Ovary (tissue), 9 donors: ENCODE results near the gene PPP6R1. TPM values are rescaled to one million over a fixed set of nuclear protein-coding genes. Genes with fewer than 3 reads are reported as not detected.

ENCODE experiments used
- DNase-seq, 5 donors: peaks; one replicate each; pipeline ENCODE4 v3.0.0-alpha.2; 2019 to 2020
- H3K27ac ChIP-seq, 2 donors: fragments of 200-600 bp; one replicate each; pipeline versions ENCODE4 v1.5.1 to v1.8.0; 2019 to 2022
- H3K27me3 ChIP-seq: fragments of 200-600 bp; one replicate; pipeline ENCODE4 v1.8.0; 2022
- H3K36me3 ChIP-seq: fragments of 200-600 bp; sonication (generic); one replicate; pipeline ENCODE4 v1.5.1; 2019
- H3K4me1 ChIP-seq: one replicate; pipeline ENCODE4 v1.8.1; 2013; ENCODE audit warnings: mild to moderate bottlenecking, moderate library complexity; ENCODE audit not compliant: insufficient read depth
- H3K4me3 ChIP-seq: fragments of 200-600 bp; sonication (generic); one replicate; pipeline ENCODE4 v1.5.1; 2017
- H3K9me3 ChIP-seq, 2 donors: fragments of 200-600 bp in 1 of 2; sonication (generic) in 1 of 2; one replicate each; pipeline versions ENCODE4 v1.5.1 to v1.8.1; 2013 to 2019; ENCODE audit warnings: mild to moderate bottlenecking in 1 of 2, moderate library complexity in 1 of 2
- EP300 ChIP-seq: sonication (generic); formaldehyde crosslinking; IDR thresholded peaks from one replicate; pipeline ENCODE4 v1.6.1; 2017; ENCODE audit warnings: antibody characterized with exemption
- POLR2A ChIP-seq: fragments of 450-650 bp; IDR thresholded peaks from one replicate; pipeline ENCODE4 v1.6.1; 2017; ENCODE audit warnings: antibody characterized with exemption, mild to moderate bottlenecking, moderate library complexity
- WGBS, 3 donors: extraction: QIAGEN DNeasy Blood & Tissue Kit in 1 of 3; methylation state at CpG; one replicate each; pipeline versions ENCODE4 v1.1.5 to v1.1.7; 2013 to 2017; 5-methylcytosine and 5-hydroxymethylcytosine counted together
- intact Hi-C, 4 donors: fragments of 100-400 bp; cut with DNase I; formaldehyde crosslinking; loops; one replicate each; pipeline versions ENCODE4 v1.11.0 to v1.15.1; 2022 to 2023
- polyA plus RNA-seq, 2 donors: library from polyadenylated mRNA; stranded (reverse); fragments of 200-250 nt in 1 of 2; fragments of 350-450 nt in 1 of 2; fragmentation: Illumina TruSeq in 1 of 2; extraction: RNeasy Lipid Tissue Mini Kit (QIAGEN cat#74804) in 1 of 2; gene quantifications; one replicate each; pipeline ENCODE4 v1.2.3, GENCODE V29; 2013 to 2014
- total RNA-seq, 7 donors: library from RNA; depleted of rRNA in 2 of 7; stranded (reverse); fragments of >200 nt in 2 of 7; fragmentation: NEBNext Ultra II Directional in 3 of 7; extraction: Animal tissue kit (Norgen Biotek cat#: 25700) in 3 of 7; gene quantifications; one replicate each; pipeline versions ENCODE4 v1.1.0 to v1.2.4, GENCODE V29; 2016 to 2023
- TF ChIP-seq, protein P1 (sequence below), 3 donors: fragments of 450-650 bp in 2 of 3; fragments of 200-600 bp in 1 of 3; IDR thresholded peaks; one replicate each; pipeline versions ENCODE4 v1.5.1 to v1.8.0; 2016 to 2022; ENCODE audit warnings: antibody characterized with exemption in 3 of 3, mild to moderate bottlenecking in 1 of 3
- donor health status: DM: no; HTN: no; CAD: no; lungs with moderate emphysema.
- donor health status: DM: no; HTN: no; CAD: no.
- donor health status: Bipolar disorder and iron deficiency.
- donor health status: DM: yes; HTN: yes; CAD: no.
- donor health status: DM: no; HTN: no; CAD: no.
- donor health status: DM: yes; HTN: yes; CAD: no.

PPP6R1 gene
- total and polyA plus RNA-seq, 9 donors, result 14.1 to 52.2 (median 42.9) TPM

DNA sequence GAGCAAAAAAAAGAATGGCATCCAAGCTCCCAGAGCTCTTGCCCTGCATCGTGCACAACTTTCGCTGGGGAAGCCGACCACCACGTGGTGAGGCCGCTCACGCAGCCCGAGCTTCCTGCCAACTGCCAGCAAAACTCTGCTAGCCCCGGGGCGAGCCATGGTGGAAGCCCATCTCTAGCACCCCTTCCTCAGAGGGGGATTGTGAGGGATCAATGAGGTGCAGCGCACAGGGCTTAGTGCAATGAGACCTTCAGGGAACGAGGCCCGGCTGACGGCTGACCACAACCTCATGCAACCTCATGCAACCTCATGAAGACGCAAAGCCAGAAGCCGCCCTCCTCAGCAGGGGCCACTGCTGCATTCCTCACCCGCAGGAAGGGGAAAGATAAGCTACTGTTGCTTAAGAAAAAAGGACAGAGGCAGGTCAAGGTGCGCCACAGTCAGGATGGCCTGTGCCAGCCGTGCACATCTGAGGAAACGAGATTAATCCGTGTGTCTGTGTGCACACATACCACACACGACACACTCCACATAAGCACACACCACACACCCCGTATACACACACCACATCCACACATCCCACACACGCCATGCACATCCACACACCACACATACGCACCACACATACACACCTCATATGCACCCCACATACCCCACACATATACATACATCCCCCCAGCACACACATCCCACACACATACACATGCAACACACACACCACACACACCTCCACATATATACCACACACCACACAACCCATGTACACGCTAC is 11.5 kb upstream of the PPP6R1 start:
- Histone ChIP-seq H3K4me3 (no peak overlapping the region), H3K27me3 (no peaks in the 10 kb centered on the region), H3K4me1 (no peaks in the 10 kb centered on the region), H3K9me3 (no peaks in the 10 kb centered on the region), H3K27ac (no peak overlapping the region), H3K36me3 (no peaks in the 10 kb centered on the region)
- WGBS, 3 donors, result 87 to 92% (median 90%) methylated on average over 25 of the region's 25 CpGs
- intact Hi-C loops, result no loop called here
- TF ChIP-seq EP300 (no peak), POLR2A (no peak)
- TF ChIP-seq, protein P1, sequence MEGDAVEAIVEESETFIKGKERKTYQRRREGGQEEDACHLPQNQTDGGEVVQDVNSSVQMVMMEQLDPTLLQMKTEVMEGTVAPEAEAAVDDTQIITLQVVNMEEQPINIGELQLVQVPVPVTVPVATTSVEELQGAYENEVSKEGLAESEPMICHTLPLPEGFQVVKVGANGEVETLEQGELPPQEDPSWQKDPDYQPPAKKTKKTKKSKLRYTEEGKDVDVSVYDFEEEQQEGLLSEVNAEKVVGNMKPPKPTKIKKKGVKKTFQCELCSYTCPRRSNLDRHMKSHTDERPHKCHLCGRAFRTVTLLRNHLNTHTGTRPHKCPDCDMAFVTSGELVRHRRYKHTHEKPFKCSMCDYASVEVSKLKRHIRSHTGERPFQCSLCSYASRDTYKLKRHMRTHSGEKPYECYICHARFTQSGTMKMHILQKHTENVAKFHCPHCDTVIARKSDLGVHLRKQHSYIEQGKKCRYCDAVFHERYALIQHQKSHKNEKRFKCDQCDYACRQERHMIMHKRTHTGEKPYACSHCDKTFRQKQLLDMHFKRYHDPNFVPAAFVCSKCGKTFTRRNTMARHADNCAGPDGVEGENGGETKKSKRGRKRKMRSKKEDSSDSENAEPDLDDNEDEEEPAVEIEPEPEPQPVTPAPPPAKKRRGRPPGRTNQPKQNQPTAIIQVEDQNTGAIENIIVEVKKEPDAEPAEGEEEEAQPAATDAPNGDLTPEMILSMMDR (IDR thresholded peaks at IDR 0.05), result no peak
- no peak for DNase-seq

- no peak for DNase-seq
- intact Hi-C loops, result no loop called here
- H3K4me3 ChIP-seq, result no peak overlapping the region
- no peaks in the 10 kb centered on the region for H3K27me3 ChIP-seq
- H3K9me3 ChIP-seq, result no peaks in the 10 kb centered on the region
- TF ChIP-seq EP300 (no peak), POLR2A (no peak)
- TF ChIP-seq, protein P1 (IDR thresholded peaks at IDR 0.05), result no peak
- H3K4me1 ChIP-seq, result no peaks in the 10 kb centered on the region
- no peaks in the 10 kb centered on the region for H3K36me3 ChIP-seq
- no peak overlapping the region for H3K27ac ChIP-seq
- 67 to 72% (median 67%) methylated on average over 8 of the region's 8 CpGs for WGBS, 3 donors
Measured at GRCh38 chr19:55269299-55269698, 10.5 kb upstream of the PPP6R1 start.

- H3K4me1 ChIP-seq, result no peaks in the 10 kb centered on the region
- DNase-seq, result no peak
- H3K27me3 ChIP-seq, result no peaks in the 10 kb centered on the region
- intact Hi-C loops, result no loop called here
- H3K9me3 ChIP-seq, result no peaks in the 10 kb centered on the region
- H3K4me3 ChIP-seq, result no peak overlapping the region
- 96 to 97% (median 97%) methylated on average over 4 of the region's 4 CpGs for WGBS, 3 donors
- TF ChIP-seq, protein P1 (IDR thresholded peaks at IDR 0.05), result no peak
- TF ChIP-seq POLR2A (no peak), EP300 (no peak)
- no peaks in the 10 kb centered on the region for H3K36me3 ChIP-seq
- H3K27ac ChIP-seq, result no peak overlapping the region
Measured at GRCh38 chr19:55266840-55267239, 8.0 kb upstream of the PPP6R1 start.

- intact Hi-C loops, result no loop called here
- H3K27ac ChIP-seq, result no peak overlapping the region
- no peaks in the 10 kb centered on the region for H3K9me3 ChIP-seq
- 97 to 99% (median 99%) methylated on average over 3 of the region's 3 CpGs for WGBS, 3 donors
- DNase-seq, result no peak
- no peaks in the 10 kb centered on the region for H3K4me1 ChIP-seq
- no peak for TF ChIP-seq POLR2A
- no peak for TF ChIP-seq EP300
- TF ChIP-seq, protein P1 (IDR thresholded peaks at IDR 0.05), result no peak
- no peaks in the 10 kb centered on the region for H3K27me3 ChIP-seq
- no peaks in the 10 kb centered on the region for H3K36me3 ChIP-seq
- H3K4me3 ChIP-seq, result no peak overlapping the region
Measured at GRCh38 chr19:55266404-55266803, 7.6 kb upstream of the PPP6R1 start.
